Measurements from ENCODE around the gene C20orf173.

DNA sequence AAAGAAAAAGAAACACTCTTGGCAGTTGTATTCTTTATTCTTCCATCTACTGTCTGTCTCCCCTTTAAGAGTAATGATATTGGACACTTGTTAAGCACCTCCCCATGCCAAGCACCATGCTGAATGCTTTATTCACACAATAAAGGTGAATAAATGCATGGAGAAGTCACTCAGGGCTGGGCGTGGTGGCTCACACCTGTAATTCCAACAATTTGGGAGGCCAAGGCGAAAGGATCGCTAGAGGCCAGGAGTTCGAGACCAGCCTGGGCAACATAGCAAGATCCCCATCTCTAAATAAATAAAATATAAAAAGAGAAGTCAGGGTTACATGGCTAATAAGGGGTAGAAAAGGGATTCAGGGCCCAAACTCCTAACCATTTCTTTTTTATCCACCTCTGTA is 42.0 kb downstream of the C20orf173 start:
- TF ChIP-seq LEF1 (IDR thresholded peaks at IDR 0.05; ENCODE audit: borderline replicate concordance): no peak
- no peak for TF ChIP-seq ELF4 (IDR thresholded peaks at IDR 0.05)
- TF ChIP-seq, protein P1, sequence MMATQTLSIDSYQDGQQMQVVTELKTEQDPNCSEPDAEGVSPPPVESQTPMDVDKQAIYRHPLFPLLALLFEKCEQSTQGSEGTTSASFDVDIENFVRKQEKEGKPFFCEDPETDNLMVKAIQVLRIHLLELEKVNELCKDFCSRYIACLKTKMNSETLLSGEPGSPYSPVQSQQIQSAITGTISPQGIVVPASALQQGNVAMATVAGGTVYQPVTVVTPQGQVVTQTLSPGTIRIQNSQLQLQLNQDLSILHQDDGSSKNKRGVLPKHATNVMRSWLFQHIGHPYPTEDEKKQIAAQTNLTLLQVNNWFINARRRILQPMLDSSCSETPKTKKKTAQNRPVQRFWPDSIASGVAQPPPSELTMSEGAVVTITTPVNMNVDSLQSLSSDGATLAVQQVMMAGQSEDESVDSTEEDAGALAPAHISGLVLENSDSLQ (IDR thresholded peaks at IDR 0.05): no peak
